ENCODE measurements around the gene RPH3AL. TPM values are rescaled to one million over a fixed set of nuclear protein-coding genes. Genes with fewer than 3 reads are reported as not detected.

The RPH3AL gene
- total RNA-seq, 3 donors from 2014 or later (not counting 1 experiment from before 2014, with no cell fraction given), result 7.2 to 9.9 (median 7.9) TPM

DNA sequence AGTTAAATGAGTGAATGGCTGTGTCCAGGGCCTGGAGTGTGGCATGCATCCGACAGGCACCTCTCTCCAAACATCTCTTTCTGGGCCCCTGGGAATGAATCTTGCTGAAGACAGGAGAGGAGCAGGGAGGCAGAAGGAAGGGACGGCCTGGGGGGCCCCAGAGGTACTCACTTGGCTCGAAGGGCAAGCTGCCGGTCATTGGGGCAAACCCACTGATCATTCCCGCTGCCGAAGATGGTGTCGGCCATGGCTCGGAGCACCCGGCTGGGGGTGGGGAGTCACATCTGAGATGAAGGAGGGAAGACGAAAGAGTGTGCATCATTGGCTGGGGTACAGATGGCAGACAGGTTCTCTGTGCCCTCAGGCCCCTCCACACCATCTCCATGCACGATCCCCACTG, 25.3 kb downstream of the RPH3AL start:
- no peak overlapping the region for H3K4me3 ChIP-seq (ENCODE audit: low read length)
- DNase-seq, result no peak
- peaks cover 0 to 3% of the 10 kb centered on the region in 2 donors for H3K27me3 Mint-ChIP-seq (ENCODE audit: low read depth in 2 of 2)
- no peaks in the 10 kb centered on the region for H3K9me3 Mint-ChIP-seq
- H3K4me1 ChIP-seq (ENCODE audit: control insufficient read depth, insufficient read depth, low read length), result peaks cover 17% of the 10 kb centered on the region
- no peak for ATAC-seq
- TF ChIP-seq, protein P1, sequence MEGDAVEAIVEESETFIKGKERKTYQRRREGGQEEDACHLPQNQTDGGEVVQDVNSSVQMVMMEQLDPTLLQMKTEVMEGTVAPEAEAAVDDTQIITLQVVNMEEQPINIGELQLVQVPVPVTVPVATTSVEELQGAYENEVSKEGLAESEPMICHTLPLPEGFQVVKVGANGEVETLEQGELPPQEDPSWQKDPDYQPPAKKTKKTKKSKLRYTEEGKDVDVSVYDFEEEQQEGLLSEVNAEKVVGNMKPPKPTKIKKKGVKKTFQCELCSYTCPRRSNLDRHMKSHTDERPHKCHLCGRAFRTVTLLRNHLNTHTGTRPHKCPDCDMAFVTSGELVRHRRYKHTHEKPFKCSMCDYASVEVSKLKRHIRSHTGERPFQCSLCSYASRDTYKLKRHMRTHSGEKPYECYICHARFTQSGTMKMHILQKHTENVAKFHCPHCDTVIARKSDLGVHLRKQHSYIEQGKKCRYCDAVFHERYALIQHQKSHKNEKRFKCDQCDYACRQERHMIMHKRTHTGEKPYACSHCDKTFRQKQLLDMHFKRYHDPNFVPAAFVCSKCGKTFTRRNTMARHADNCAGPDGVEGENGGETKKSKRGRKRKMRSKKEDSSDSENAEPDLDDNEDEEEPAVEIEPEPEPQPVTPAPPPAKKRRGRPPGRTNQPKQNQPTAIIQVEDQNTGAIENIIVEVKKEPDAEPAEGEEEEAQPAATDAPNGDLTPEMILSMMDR (IDR thresholded peaks at IDR 0.05), result no peak
- H3K27ac Mint-ChIP-seq, result no peak overlapping the region
- no peak overlapping the region for H3K27ac ChIP-seq (ENCODE audit: low read length)
- intact Hi-C loops (cut with micrococcal nuclease), result no loop called here
- H3K36me3 ChIP-seq (ENCODE audit: control insufficient read depth, insufficient read depth, low read length), result no peaks in the 10 kb centered on the region
- WGBS (ENCODE audit: insufficient coverage), result 93% methylated on average over 11 of the region's 11 CpGs
- H3K4me1 Mint-ChIP-seq, result peaks cover 18 to 23% of the 10 kb centered on the region in 2 donors
- H3K4me3 Mint-ChIP-seq, result no peak overlapping the region
- no peaks in the 10 kb centered on the region for H3K27me3 ChIP-seq (ENCODE audit: control insufficient read depth, insufficient read depth, low read length)
- H3K9me3 ChIP-seq (ENCODE audit: control insufficient read depth, insufficient read depth, low read length), result no peaks in the 10 kb centered on the region
- no peaks in the 10 kb centered on the region for H3K36me3 Mint-ChIP-seq

DNA sequence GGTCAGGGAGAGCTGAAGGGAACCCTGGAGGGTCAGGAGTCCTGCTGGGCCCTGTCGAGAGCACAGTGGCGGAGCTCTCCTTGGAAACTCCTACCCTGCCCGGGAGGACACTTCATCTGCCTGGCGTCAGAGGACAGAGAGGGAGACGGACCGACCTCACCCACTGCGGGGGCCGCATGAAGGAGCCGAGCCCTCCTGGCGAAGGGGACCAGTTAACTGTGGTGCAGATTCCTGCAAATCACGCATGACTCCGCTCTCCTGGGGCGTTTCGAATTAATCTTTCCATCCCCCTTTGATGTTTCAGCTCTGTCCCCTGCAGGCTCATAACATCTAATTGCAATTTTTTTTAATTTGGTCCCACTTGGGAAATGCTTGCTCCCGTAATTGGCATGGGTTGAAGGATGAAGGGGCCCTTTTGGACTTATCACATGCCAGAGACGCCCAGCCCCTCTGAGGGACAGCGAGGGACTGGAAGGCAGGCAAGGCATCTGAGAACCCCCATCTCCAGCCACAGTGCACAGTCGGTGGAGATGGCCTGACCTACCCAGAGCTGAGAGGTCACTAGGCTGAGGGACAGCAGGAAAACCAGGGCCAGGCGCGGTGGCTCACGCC, 26.5 kb downstream of the RPH3AL start:
- Mint-ChIP-seq H3K4me1 (peaks cover 12 to 19% of the 10 kb centered on the region in 2 donors), H3K27me3 (ENCODE audit: low read depth in 2 of 2) (no peaks in the 10 kb centered on the region), H3K9me3 (no peaks in the 10 kb centered on the region), H3K4me3 (no peak overlapping the region), H3K27ac (no peak overlapping the region), H3K36me3 (no peaks in the 10 kb centered on the region)
- H3K4me3 ChIP-seq (ENCODE audit: low read length), result no peak overlapping the region
- WGBS (ENCODE audit: insufficient coverage), result 93% methylated on average over 21 of the region's 21 CpGs
- H3K27ac ChIP-seq (ENCODE audit: low read length), result no peak overlapping the region
- TF ChIP-seq, protein P1 (IDR thresholded peaks at IDR 0.05), result no peak
- intact Hi-C loops (cut with micrococcal nuclease), result no loop called here
- H3K9me3 ChIP-seq (ENCODE audit: control insufficient read depth, insufficient read depth, low read length), result no peaks in the 10 kb centered on the region
- DNase-seq, result no peak
- no peak for ATAC-seq
- no peaks in the 10 kb centered on the region for H3K27me3 ChIP-seq (ENCODE audit: control insufficient read depth, insufficient read depth, low read length)
- peaks cover 9% of the 10 kb centered on the region for H3K4me1 ChIP-seq (ENCODE audit: control insufficient read depth, insufficient read depth, low read length)
- no peaks in the 10 kb centered on the region for H3K36me3 ChIP-seq (ENCODE audit: control insufficient read depth, insufficient read depth, low read length)

DNA sequence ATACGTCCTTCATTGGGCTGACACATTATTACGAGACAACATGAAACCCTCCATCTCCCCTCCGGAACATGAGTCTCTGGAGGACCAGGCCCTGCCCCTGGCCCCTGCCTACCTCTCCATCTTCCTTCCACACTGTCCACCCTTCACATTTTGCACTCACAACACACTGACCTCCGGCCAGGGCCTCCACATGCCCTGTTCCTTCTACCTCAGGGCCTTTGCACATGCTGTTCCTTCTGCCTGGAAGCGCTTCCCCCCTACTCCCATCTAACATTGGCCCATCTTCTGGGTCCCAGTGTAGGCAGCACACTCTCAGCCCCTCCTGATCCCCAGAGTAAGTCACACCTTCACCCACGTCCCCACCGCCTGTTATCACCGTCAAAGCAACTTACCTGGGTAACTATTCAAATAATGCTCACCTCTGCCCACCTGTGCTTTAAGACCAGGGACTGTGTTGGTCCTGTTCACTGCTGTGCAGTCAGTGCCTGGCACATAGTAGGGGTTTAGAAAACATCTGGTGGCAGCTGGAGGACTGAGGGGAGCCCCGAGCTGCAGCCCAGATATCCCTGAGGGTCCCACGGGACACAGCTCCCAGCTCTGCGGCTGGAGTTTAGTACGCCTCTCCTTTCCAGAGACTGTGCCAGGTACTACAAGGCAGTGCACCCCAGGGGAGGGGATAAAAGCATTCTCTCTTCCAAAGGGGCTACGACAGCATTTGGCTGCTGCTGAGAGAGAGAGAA, 27.2 kb downstream of the RPH3AL start:
- Mint-ChIP-seq H3K27ac (no peak overlapping the region), H3K27me3 (ENCODE audit: low read depth in 2 of 2) (no peaks in the 10 kb centered on the region)

More for the DNA sequence above, 27.2 kb downstream of the RPH3AL start:
- WGBS (ENCODE audit: insufficient coverage), result 88% methylated on average over 13 of the region's 13 CpGs
- H3K4me3 Mint-ChIP-seq, result no peak overlapping the region
- H3K27ac ChIP-seq (ENCODE audit: low read length), result no peak overlapping the region
- H3K27me3 ChIP-seq (ENCODE audit: control insufficient read depth, insufficient read depth, low read length), result no peaks in the 10 kb centered on the region
- H3K36me3 Mint-ChIP-seq, result no peaks in the 10 kb centered on the region
- no peaks in the 10 kb centered on the region for H3K9me3 ChIP-seq (ENCODE audit: control insufficient read depth, insufficient read depth, low read length)
- H3K4me3 ChIP-seq (ENCODE audit: low read length), result no peak overlapping the region
- no peak for ATAC-seq
- TF ChIP-seq, protein P1 (IDR thresholded peaks at IDR 0.05), result no peak
- intact Hi-C loops (cut with micrococcal nuclease), result no loop called here
- H3K36me3 ChIP-seq (ENCODE audit: control insufficient read depth, insufficient read depth, low read length), result no peaks in the 10 kb centered on the region
- H3K9me3 Mint-ChIP-seq, result no peaks in the 10 kb centered on the region
- H3K4me1 Mint-ChIP-seq, result peaks cover 12 to 16% of the 10 kb centered on the region in 2 donors
- H3K4me1 ChIP-seq (ENCODE audit: control insufficient read depth, insufficient read depth, low read length), result peaks cover 4% of the 10 kb centered on the region
- DNase-seq, result no peak

All from natural killer cell (primary cell).